HepG2 (cell line): ENCODE measurements around the gene ANKIB1.

Experiments used
- ZNF589 ChIP-seq: sonication (generic); formaldehyde crosslinking; conservative IDR thresholded peaks from 2 replicates; pipeline ENCODE4 v1.8.0; 2022; ENCODE audit warnings: mild to moderate bottlenecking, moderate library complexity, missing genetic modification reagents
- ZZZ3 ChIP-seq: sonication (generic); formaldehyde crosslinking; IDR thresholded peaks from 2 replicates; pipeline ENCODE4 v1.4.0; 2020; ENCODE audit warnings: missing genetic modification reagents, mild to moderate bottlenecking, borderline replicate concordance
- TF ChIP-seq, protein P1 (sequence below): sonication (generic); formaldehyde crosslinking; IDR thresholded peaks from 2 replicates; pipeline ENCODE4 v1.5.0; 2020; ENCODE audit warnings: mild to moderate bottlenecking, missing genetic modification reagents, borderline replicate concordance
- TF ChIP-seq, protein P2 (sequence below): sonication (generic); formaldehyde crosslinking; IDR thresholded peaks from 2 replicates; pipeline ENCODE4 v1.4.0; 2020; ENCODE audit warnings: mild to moderate bottlenecking, missing genetic modification reagents
- TF ChIP-seq, protein P3 (sequence below): sonication (generic); formaldehyde crosslinking; IDR thresholded peaks from 2 replicates; pipeline ENCODE4 v1.8.1; 2022; ENCODE audit warnings: mild to moderate bottlenecking, missing genetic modification reagents

DNA sequence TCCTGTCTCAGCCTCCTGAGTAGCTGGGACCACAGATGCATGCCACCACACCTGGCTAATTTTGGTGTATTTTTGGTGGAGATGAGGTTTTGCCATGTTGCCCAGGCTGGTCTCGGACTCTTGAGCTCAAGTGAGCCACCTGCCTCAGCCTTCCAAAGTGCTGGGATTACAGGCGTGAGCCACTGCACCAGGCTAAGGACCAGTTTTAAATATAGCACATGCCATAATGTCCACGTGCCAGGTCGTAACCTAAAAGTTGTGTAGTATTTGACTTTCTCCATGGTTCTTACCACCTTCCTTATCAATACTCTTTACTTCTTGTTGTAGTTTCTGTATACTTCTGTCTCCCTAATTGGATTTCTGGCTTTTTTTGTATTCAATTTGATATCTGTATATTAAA lies 13.3 kb downstream of the ANKIB1 start:
- TF ChIP-seq, protein P1, sequence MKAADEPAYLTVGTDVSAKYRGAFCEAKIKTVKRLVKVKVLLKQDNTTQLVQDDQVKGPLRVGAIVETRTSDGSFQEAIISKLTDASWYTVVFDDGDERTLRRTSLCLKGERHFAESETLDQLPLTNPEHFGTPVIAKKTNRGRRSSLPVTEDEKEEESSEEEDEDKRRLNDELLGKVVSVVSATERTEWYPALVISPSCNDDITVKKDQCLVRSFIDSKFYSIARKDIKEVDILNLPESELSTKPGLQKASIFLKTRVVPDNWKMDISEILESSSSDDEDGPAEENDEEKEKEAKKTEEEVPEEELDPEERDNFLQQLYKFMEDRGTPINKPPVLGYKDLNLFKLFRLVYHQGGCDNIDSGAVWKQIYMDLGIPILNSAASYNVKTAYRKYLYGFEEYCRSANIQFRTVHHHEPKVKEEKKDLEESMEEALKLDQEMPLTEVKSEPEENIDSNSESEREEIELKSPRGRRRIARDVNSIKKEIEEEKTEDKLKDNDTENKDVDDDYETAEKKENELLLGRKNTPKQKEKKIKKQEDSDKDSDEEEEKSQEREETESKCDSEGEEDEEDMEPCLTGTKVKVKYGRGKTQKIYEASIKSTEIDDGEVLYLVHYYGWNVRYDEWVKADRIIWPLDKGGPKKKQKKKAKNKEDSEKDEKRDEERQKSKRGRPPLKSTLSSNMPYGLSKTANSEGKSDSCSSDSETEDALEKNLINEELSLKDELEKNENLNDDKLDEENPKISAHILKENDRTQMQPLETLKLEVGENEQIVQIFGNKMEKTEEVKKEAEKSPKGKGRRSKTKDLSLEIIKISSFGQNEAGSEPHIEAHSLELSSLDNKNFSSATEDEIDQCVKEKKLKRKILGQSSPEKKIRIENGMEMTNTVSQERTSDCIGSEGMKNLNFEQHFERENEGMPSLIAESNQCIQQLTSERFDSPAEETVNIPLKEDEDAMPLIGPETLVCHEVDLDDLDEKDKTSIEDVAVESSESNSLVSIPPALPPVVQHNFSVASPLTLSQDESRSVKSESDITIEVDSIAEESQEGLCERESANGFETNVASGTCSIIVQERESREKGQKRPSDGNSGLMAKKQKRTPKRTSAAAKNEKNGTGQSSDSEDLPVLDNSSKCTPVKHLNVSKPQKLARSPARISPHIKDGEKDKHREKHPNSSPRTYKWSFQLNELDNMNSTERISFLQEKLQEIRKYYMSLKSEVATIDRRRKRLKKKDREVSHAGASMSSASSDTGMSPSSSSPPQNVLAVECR (CRISPR knock-in tag) = no peak
- TF ChIP-seq ZNF589 (CRISPR knock-in tag) (no peak), ZZZ3 (CRISPR knock-in tag) (no peak)
- TF ChIP-seq, protein P2, sequence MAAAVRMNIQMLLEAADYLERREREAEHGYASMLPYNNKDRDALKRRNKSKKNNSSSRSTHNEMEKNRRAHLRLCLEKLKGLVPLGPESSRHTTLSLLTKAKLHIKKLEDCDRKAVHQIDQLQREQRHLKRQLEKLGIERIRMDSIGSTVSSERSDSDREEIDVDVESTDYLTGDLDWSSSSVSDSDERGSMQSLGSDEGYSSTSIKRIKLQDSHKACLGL (CRISPR knock-in tag) = no peak
- TF ChIP-seq, protein P3, sequence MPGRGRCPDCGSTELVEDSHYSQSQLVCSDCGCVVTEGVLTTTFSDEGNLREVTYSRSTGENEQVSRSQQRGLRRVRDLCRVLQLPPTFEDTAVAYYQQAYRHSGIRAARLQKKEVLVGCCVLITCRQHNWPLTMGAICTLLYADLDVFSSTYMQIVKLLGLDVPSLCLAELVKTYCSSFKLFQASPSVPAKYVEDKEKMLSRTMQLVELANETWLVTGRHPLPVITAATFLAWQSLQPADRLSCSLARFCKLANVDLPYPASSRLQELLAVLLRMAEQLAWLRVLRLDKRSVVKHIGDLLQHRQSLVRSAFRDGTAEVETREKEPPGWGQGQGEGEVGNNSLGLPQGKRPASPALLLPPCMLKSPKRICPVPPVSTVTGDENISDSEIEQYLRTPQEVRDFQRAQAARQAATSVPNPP (CRISPR knock-in tag) = no peak
